Stromal cell of bone marrow (primary cell): ENCODE measurements around the gene RPS28.
"Not testable (repeated sequence)": the region's sequence is repeated elsewhere in the genome, so short reads cannot be mapped to it uniquely, and the experiment has no call there.

ENCODE experiments used
- DNase-seq: peaks from one replicate; pipeline ENCODE4 v3.0.0-alpha.2; 2012; ENCODE audit warnings: low read depth

Gene RPS28

GRCh38 chr19:8342684-8343482 is 21.6 kb downstream of the RPS28 start, which contains the start of gene KANK3:
TSS of gene KANK3 (minus strand) at chr19:8343262. CDS start at chr19:8337828, 5,434 bp downstream.
- DNase-seq = peak; percentile 76

GRCh38 chr19:8343483-8343844 is 22.2 kb downstream of the RPS28 start:
- no peak for DNase-seq

- not testable (repeated sequence) for DNase-seq
These were observed 28.5 kb downstream of the RPS28 start for GRCh38 chr19:8349629-8350372.

- no peak for DNase-seq
These were observed 31.0 kb downstream of the RPS28 start for GRCh38 chr19:8352134-8352827.

GRCh38 chr19:8352845-8353244 is 31.5 kb downstream of the RPS28 start:
- DNase-seq = not testable (repeated sequence)

- DNase-seq = peak; percentile 99
These were observed 34.5 kb downstream of the RPS28 start for GRCh38 chr19:8355631-8356402.

- DNase-seq = no peak
These were observed 35.8 kb downstream of the RPS28 start for GRCh38 chr19:8357007-8357521.

- DNase-seq = no peak
These were observed 37.7 kb downstream of the RPS28 start for GRCh38 chr19:8358948-8359347.

- DNase-seq = no peak
These were observed 38.9 kb downstream of the RPS28 start for GRCh38 chr19:8360196-8360595.

GRCh38 chr19:8361921-8362793 is 40.9 kb downstream of the RPS28 start:
- DNase-seq = peak; percentile 98

GRCh38 chr19:8363803-8364771 is 42.8 kb downstream of the RPS28 start, which contains the start of gene ANGPTL4:
TSS of gene ANGPTL4 (plus strand) at chr19:8364155. CDS start at chr19:8364322, 167 bp downstream.
- peak; percentile 47 for DNase-seq

GRCh38 chr19:8366121-8366581 is 44.9 kb downstream of the RPS28 start:
- DNase-seq = no peak

GRCh38 chr19:8366961-8367326 is 45.6 kb downstream of the RPS28 start:
- DNase-seq = no peak

- peak; percentile 85 for DNase-seq
These were observed 46.2 kb downstream of the RPS28 start for GRCh38 chr19:8367327-8368001.

- DNase-seq = no peak
These were observed 49.1 kb downstream of the RPS28 start for GRCh38 chr19:8370176-8371010.

GRCh38 chr19:8371011-8371804 is 49.9 kb downstream of the RPS28 start:
- DNase-seq = no peak
